SKM-1 (cell line): ENCODE measurements around the gene CYLC1.
A peak's percentile ranks its signal among the peaks of the same experiment; 100 is the strongest.

Experiments used
- DNase-seq: peaks from one replicate; lab custom pipeline; 2025; ENCODE audit not compliant: unreplicated experiment; lab: John Stamatoyannopoulos, UW

CYLC1 gene

GRCh38 chrX:83860846-83861245 lies at the start of gene CYLC1:
Gene CYLC1, plus strand, starts transcription at chrX:83861146. Its CDS starts 37 bp downstream, at chrX:83861183.
- DNase-seq = no peak

GRCh38 chrX:83819304-83819703 lies 41.6 kb upstream of the CYLC1 start:
- no peak for DNase-seq

DNA sequence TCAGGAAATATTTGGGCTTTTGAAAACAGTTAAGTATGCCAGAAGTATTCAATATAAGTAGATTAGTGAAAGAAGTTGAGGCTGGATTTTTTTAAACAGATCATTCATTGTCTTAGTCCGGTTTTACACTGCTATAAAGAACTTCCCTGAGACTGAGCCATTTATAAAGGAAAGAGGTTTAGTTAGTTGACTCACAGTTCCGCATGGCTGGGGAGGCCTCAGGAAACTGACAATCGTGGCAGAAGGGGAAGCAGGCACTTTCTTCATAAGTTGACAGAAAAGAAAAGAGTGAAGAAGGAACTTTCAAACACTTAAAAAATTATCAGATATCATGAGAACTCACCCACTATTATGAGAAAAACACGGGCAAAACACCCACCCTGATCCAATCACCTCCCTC lies 31.1 kb upstream of the CYLC1 start:
- peak; percentile 16 for DNase-seq

GRCh38 chrX:83845397-83845796 lies 15.5 kb upstream of the CYLC1 start:
- DNase-seq = no peak

DNA sequence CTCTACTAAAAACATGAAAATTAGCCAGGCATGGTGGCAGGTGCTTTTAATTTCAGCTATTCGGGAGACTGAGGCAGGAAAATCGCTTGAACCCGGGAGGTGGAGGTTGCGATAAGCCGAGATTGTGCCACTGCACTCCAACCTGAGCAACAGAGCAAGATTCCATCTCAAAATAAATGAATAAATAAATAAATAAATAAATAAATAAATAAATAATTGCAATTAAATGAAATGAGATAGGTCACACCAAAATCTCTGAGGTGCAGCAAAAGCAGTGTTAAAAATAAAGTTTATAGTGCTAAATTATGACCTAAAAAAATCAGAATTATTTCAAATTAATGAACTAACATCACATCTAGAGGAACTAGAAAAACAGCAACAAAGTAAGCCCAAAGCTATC lies 13.6 kb upstream of the CYLC1 start:
- no peak for DNase-seq

- DNase-seq = no peak
Measured at GRCh38 chrX:83888585-83888984, 27.6 kb downstream of the CYLC1 start.

DNA sequence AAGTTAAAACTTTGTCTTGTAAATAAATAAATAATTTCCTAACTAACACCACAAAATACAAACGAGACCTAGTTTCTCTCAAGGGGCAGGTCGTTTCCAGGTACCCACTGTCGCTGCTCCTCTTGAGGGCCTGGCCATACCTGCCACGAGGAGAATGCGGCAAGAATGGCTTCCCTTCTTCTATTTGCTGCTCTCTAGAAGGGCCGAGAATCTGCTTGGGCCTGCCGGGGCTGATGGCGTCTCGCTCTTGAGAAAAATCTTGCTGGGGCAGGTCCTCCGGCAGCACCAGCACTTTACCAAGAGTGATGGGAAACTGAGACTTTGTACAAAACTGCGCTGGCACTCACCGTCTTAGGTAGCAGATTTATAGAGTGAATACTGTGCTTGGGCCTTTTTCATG lies 31.5 kb downstream of the CYLC1 start:
- no peak for DNase-seq

DNA sequence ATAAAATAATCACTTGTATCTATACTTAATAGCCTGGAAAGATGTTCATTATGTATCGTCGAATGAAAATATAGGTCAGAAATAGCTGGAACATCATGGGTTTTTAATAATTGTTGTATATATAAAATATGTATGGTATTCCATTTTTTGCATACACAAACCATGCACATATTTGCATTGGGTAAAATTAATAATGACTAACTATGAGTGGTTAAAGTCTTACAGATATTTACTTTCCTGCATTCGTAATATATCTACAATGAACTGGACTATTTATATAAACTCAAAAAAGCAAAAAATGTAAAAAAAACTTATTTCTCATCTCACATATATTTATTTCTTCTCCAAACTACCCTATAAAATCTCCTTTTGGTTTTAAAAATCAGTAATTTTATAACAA lies 46.0 kb downstream of the CYLC1 start:
- DNase-seq = no peak

DNA sequence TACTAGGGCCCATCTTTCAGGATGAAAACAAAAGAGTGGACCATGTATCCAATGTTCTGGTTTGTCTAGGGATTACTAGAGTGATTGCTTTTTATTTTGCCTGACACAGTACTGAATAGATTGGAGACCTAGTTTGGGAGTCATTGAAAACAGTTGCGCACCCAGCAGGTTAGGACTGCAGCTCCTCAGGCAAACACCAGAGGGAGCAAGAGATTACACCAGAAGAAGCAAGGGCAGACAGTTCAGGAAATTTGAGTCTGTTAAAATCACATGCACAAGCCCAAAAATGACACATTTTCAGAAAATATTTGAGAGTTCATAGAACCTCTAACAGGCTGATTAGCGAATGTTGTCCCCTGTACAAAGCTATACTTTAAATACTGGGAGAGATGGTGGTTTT lies 55.6 kb downstream of the CYLC1 start:
- peak; percentile 12 for DNase-seq

DNA sequence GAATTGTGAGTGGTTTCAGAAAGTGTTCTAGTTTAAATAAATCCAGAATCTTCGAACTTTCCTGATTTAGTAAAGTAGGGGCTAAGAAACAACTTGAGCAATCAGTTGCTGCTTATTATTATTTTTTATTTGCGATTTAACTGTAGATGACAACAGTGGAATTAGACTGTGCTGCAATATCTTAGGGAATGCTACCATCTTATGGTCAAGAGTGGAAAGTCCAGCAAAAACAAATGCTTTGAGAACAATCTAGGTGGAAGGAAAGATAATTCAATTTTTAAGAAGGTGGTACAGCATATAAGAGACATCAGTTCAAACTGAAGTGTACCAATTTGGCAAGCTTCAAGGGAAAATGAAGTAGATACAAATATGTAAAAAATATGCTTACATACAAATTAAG lies 73.3 kb downstream of the CYLC1 start:
- no peak for DNase-seq
